K562 (cell line): ENCODE measurements around the gene RABGAP1L. TPM values are rescaled to one million over a fixed set of nuclear protein-coding genes. Genes with fewer than 3 reads are reported as not detected.

ENCODE experiments used
- ATAC-seq: fragments of 200-7000 bp; cut with Tn5 transposase; 3 replicates; pipeline ENCODE4 v1.9.1; 2020; ENCODE audit warnings: moderate library complexity
- BruUV-seq: library from RNA; stranded (reverse); fragments of 400-500 nt; replicated peaks from 2 replicates; lab custom pipeline; 2021; lab: Mats Ljungman, UMichigan
- CTCF ChIA-PET: fragments of 300-600 bp; formaldehyde crosslinking; extraction: SDS; loops from one replicate; lab custom pipeline; 2021; ENCODE audit warnings: low intra/inter-chr PET ratio; lab: Yijun Ruan, JAX
- POLR2A ChIA-PET: fragments of 300-600, 350-650 bp; sonication (Branson Sonifier 250); formaldehyde crosslinking; extraction: SDS; loops from one replicate; lab custom pipeline; 2021; ENCODE audit warnings: antibody characterized with exemption, inconsistent platforms; lab: Yijun Ruan, JAX
- DNase-seq, 4 experiments: peaks; one replicate each; pipeline versions ENCODE4 v3.0.0 to v3.0.0-alpha.2; 2011 to 2018; ENCODE audit warnings: low spot score in 3 of 4, mixed read lengths in 3 of 4; ENCODE audit errors: extremely low read depth in 1 of 4
- FAIRE-seq: peaks from 2 replicates; lab custom pipeline; 2011; peaks lifted over from hg19 to GRCh38; lab: Jason Lieb, UNC
- H2AFZ ChIP-seq: 2 replicates; pipeline ENCODE4 v1.6.0; 2011; ENCODE audit warnings: low read depth, low read length, control low read depth, inconsistent platforms
- H3K27ac ChIP-seq: fragments of 200-600 bp; 3 replicates; pipeline ENCODE4 v1.8.0; 2011; ENCODE audit warnings: low read depth, mild to moderate bottlenecking, control low read depth, inconsistent platforms, low read length, moderate library complexity, mixed read lengths; ENCODE audit errors: extremely low read depth
- H3K27me3 ChIP-seq, 2 experiments: fragments of 300-600 bp in 1 of 2; 2 replicates in 1 of 2; 3 replicates in 1 of 2; pipeline versions ENCODE4 v1.6.0 to v1.8.0; 2011; ENCODE audit warnings: inconsistent platforms in 2 of 2, low read length in 2 of 2, mild to moderate bottlenecking in 1 of 2, mixed read lengths in 1 of 2, moderate library complexity in 1 of 2; ENCODE audit not compliant: control insufficient read depth in 2 of 2, insufficient read depth in 2 of 2
- H3K36me3 ChIP-seq: fragments of 300-600 bp; 3 replicates; pipeline ENCODE4 v1.8.0; 2011; ENCODE audit warnings: mild to moderate bottlenecking, low read length, inconsistent platforms; ENCODE audit not compliant: control insufficient read depth, insufficient read depth
- H3K4me1 ChIP-seq, 2 experiments: fragments of 200-600 bp in 1 of 2; replicated peaks in 1 of 2; 2 replicates in 1 of 2; 3 replicates in 1 of 2; pipeline versions ENCODE4 v1.5.1 to v1.8.0; 2011; ENCODE audit warnings: inconsistent platforms in 2 of 2, low read length in 2 of 2, mild to moderate bottlenecking in 1 of 2, mixed read lengths in 1 of 2, moderate library complexity in 1 of 2; ENCODE audit not compliant: control insufficient read depth in 2 of 2, insufficient read depth in 2 of 2
- H3K4me2 ChIP-seq: 2 replicates; pipeline ENCODE4 v1.6.1; 2011; ENCODE audit warnings: low read length, control low read depth, inconsistent platforms, mixed read lengths; ENCODE audit not compliant: insufficient read depth
- H3K4me3 ChIP-seq: fragments of 200-600 bp; sonication (generic), shearing (Covaris generic); 2 replicates; pipeline ENCODE4 v1.5.1; 2016; ENCODE audit warnings: control low read depth, inconsistent platforms
- H3K79me2 ChIP-seq: fragments of 200-600 bp; 3 replicates; pipeline ENCODE4 v1.8.0; 2011; ENCODE audit warnings: low read length, inconsistent platforms; ENCODE audit not compliant: control insufficient read depth, insufficient read depth
- H3K9ac ChIP-seq, 2 experiments: 2 replicates each; pipeline versions ENCODE4 v1.6.0 to v1.6.1; 2011; ENCODE audit warnings: low read depth in 2 of 2, low read length in 2 of 2, control low read depth in 1 of 2, inconsistent platforms in 1 of 2, mild to moderate bottlenecking in 1 of 2, mixed read lengths in 1 of 2; ENCODE audit not compliant: insufficient read depth in 1 of 2
- H3K9me1 ChIP-seq: one replicate; pipeline ENCODE4 v1.6.0; 2011; ENCODE audit warnings: inconsistent platforms, mild to moderate bottlenecking, low read length, moderate library complexity; ENCODE audit not compliant: control insufficient read depth, insufficient read depth
- H3K9me3 ChIP-seq: replicated peaks from 2 replicates; pipeline ENCODE4 v1.5.1; 2011; ENCODE audit warnings: low read depth, low read length, inconsistent platforms; ENCODE audit not compliant: control insufficient read depth, insufficient read depth
- H4K20me1 ChIP-seq: replicated peaks from 2 replicates; pipeline ENCODE4 v1.6.1; 2011; ENCODE audit warnings: low read length, inconsistent platforms, mixed read lengths; ENCODE audit not compliant: control insufficient read depth, insufficient read depth
- EWSR1 ChIP-seq: fragments of 450-650 bp; IDR thresholded peaks from 2 replicates; pipeline ENCODE4 v1.6.1; 2018; ENCODE audit warnings: borderline replicate concordance, mild to moderate bottlenecking, low read depth, moderate library complexity; ENCODE audit not compliant: partially characterized antibody
- HCFC1 ChIP-seq: IDR thresholded peaks from 2 replicates; pipeline ENCODE4 v1.6.1; 2012; ENCODE audit warnings: low read depth, low read length, improper control_type of control experiment
- HSF4 ChIP-seq: fragments of 250-450 bp; sonication (Bioruptor Pico); IDR thresholded peaks from 2 replicates; pipeline ENCODE4 v2.1.2; 2022; ENCODE audit warnings: mild to moderate bottlenecking, moderate library complexity, borderline replicate concordance
- NEUROD1 ChIP-seq: fragments of 150-350 bp; IDR thresholded peaks from 2 replicates; pipeline ENCODE4 v1.6.1; 2014; ENCODE audit warnings: borderline replicate concordance, low read length, low read depth; ENCODE audit not compliant: partially characterized antibody
- NR4A1 ChIP-seq, 2 experiments: fragments of 250-450 bp in 1 of 2; fragments of 450-650 bp in 1 of 2; sonication (Bioruptor Pico) in 1 of 2; IDR thresholded peaks; 2 replicates each; pipeline versions ENCODE4 v1.4.0 to v1.6.1; 2016 to 2020; ENCODE audit warnings: mild to moderate bottlenecking in 2 of 2, missing compliant biosample characterization in 1 of 2, missing genetic modification characterization in 1 of 2, moderate library complexity in 1 of 2
- TFE3 ChIP-seq: fragments of 450-650 bp; formaldehyde crosslinking; IDR thresholded peaks from 2 replicates; pipeline ENCODE4 v1.4.0; 2020; ENCODE audit warnings: mild to moderate bottlenecking, mixed read lengths
- ZNF253 ChIP-seq: fragments of 250-450 bp; sonication (Bioruptor Pico); conservative IDR thresholded peaks from 2 replicates; pipeline ENCODE4 v1.6.1; 2021; ENCODE audit warnings: mild to moderate bottlenecking
- ZNF3 ChIP-seq: fragments of 250-450 bp; sonication (Bioruptor Pico); IDR thresholded peaks from 2 replicates; pipeline ENCODE4 v1.5.0; 2021; ENCODE audit warnings: mild to moderate bottlenecking, moderate library complexity
- ZNF584 ChIP-seq: fragments of 200-800 bp; sonication (Bioruptor generic); IDR thresholded peaks from 2 replicates; pipeline ENCODE4 v1.6.1; 2016; ENCODE audit warnings: low read depth, mild to moderate bottlenecking, missing genetic modification characterization, missing compliant biosample characterization
- WGBS: fragments of 100-300 bp; shearing (Covaris generic); methylation state at CpG from one replicate; pipeline ENCODE4 v1.1.6; 2016; ENCODE audit warnings: low coverage, mixed read lengths; ENCODE audit not compliant: insufficient coverage; ENCODE audit errors: missing lambda C conversion rate; 5-methylcytosine and 5-hydroxymethylcytosine counted together
- in situ Hi-C: fragments of 300-500 bp; cut with MboI; formaldehyde crosslinking; loops from 4 replicates; pipeline ENCODE4 v1.15.0; 2018; ENCODE audit warnings: inconsistent platforms, mixed read lengths
- intact Hi-C: fragments of 100-400 bp; cut with micrococcal nuclease; formaldehyde crosslinking; loops from 2 replicates; pipeline ENCODE4 v1.14.2; 2022
- polyA plus RNA-seq, 8 experiments: library from polyadenylated mRNA; depleted of rRNA in 4 of 8; stranded (reverse) in 5 of 8; unstranded in 3 of 8; fragments of >200 nt; fragmentation: Nextera tagmentation in 2 of 8; fragmentation: Illumina TruSeq in 1 of 8; extraction: Ambion mirVana in 2 of 8; extraction: Trizol in 1 of 8; gene quantifications; 2 replicates each; pipeline versions ENCODE4 v1.2.1 to v1.2.3, GENCODE V29; 2011 to 2014; ENCODE audit warnings: inconsistent platforms in 1 of 8, missing spikeins in 1 of 8
- total RNA-seq, 7 experiments: library from RNA; depleted of rRNA in 6 of 7; stranded (reverse); fragments of >200 nt in 6 of 7; fragmentation: Illumina TruSeq in 2 of 7; extraction: Trizol in 2 of 7; gene quantifications; 2 replicates each; pipeline versions ENCODE4 v1.2.1 to v1.2.3, GENCODE V29; 2011 to 2021; ENCODE audit warnings: low replicate concordance in 1 of 7

Gene RABGAP1L
- total and polyA plus RNA-seq, 9 of the 15 experiments (the other 6 are each of a cell fraction or from before 2014, with no cell fraction given), result 16.5 to 44.9 (median 26.7) TPM

DNA sequence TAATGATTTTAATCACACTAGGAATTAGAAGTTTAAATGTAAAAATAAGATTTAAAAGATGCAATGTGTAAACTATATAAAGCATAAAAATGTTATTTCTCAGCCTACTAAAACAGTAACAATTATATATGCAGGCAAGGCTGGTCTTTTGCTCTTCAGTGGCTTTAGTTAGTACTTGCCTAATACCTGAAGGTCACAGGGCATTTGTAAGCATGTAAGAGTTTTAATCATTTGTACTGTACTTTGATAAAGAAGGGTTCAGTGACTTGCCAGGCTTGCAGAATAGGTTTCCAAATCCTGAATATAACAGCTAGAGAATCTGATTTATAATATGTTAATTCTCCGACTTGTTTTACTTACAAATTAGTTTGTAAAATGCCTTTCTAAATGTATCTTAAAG, 545.0 kb downstream of the RABGAP1L start:
- in situ Hi-C loops (no loop called here), intact Hi-C loops (no loop called here)
- H3K36me3 ChIP-seq, result no peaks in the 10 kb centered on the region
- DNase-seq (no peak), ATAC-seq (no peak), FAIRE-seq (no peak)
- H2AFZ ChIP-seq, result no peak overlapping the region
- no peaks in the 10 kb centered on the region for H3K9me1 ChIP-seq
- no peaks in the 10 kb centered on the region for H3K79me2 ChIP-seq
- no peak overlapping the region for H3K4me3 ChIP-seq
- H3K9ac ChIP-seq, result no peak overlapping the region
- WGBS, result 42% methylated on average over 1 of the region's 1 CpG
- no peaks in the 10 kb centered on the region for H3K9me3 ChIP-seq
- BruUV-seq, result no TSS peak
- H3K27ac ChIP-seq, result no peak overlapping the region
- no peak overlapping the region for H3K4me2 ChIP-seq
- no peaks in the 10 kb centered on the region for H3K4me1 ChIP-seq
- no peaks in the 10 kb centered on the region for H3K27me3 ChIP-seq
- no peaks in the 10 kb centered on the region for H4K20me1 ChIP-seq
- ChIA-PET CTCF (interaction anchor here (1.2 kb wide), 1 partner anchor 21 kb away, joined by 3 read pairs; no protein-coding TSS in a partner anchor), POLR2A (no interaction called here)
- TF ChIP-seq ZNF584 (CRISPR knock-in tag) (no peak), ZNF3 (no peak), NR4A1 (CRISPR knock-in tag; IDR thresholded peaks at IDR 0.05) (no peak), NR4A1 (tag; IDR thresholded peaks at IDR 0.05) (no peak), TFE3 (CRISPR knock-in tag) (no peak), HCFC1 (no peak), ZNF253 (CRISPR knock-in tag) (no peak), NEUROD1 (no peak), HSF4 (CRISPR knock-in tag) (no peak), EWSR1 (no peak)
